Stimulated activated CD8-positive, alpha-beta memory T cell treated with anti-CD3 and anti-CD28 coated beads, Interleukin-7, amount 100 ng/mL, for 4 hours (primary cell): ENCODE measurements around the gene RREB1.

ENCODE experiments used
- DNase-seq, 2 donors: peaks; one replicate each; pipeline ENCODE4 v3.0.0-alpha.2; 2020; ENCODE audit warnings: low read depth in 2 of 2

RREB1 gene

GRCh38 chr6:7194657-7195056, 86.9 kb downstream of the RREB1 start:
- DNase-seq: no peak

GRCh38 chr6:7195339-7196018, 87.7 kb downstream of the RREB1 start:
- no peak for DNase-seq

- peak in 1 of 2 donors; percentile 4 for DNase-seq
These were observed 88.2 kb downstream of the RREB1 start for GRCh38 chr6:7196019-7196402.

GRCh38 chr6:7196685-7197283, 89.0 kb downstream of the RREB1 start:
- DNase-seq: no peak

- DNase-seq: no peak
These were observed 90.0 kb downstream of the RREB1 start for GRCh38 chr6:7197747-7198146.

- DNase-seq: no peak
These were observed 91.4 kb downstream of the RREB1 start for GRCh38 chr6:7198833-7199800.

GRCh38 chr6:7200598-7201443, 93.1 kb downstream of the RREB1 start:
- DNase-seq: no peak

- no peak for DNase-seq
These were observed 93.6 kb downstream of the RREB1 start for GRCh38 chr6:7201444-7201731.

- peak in 1 of 2 donors; percentile 13 for DNase-seq
These were observed 94.2 kb downstream of the RREB1 start for GRCh38 chr6:7201732-7202541.

GRCh38 chr6:7202950-7203349, 95.2 kb downstream of the RREB1 start:
- no peak for DNase-seq

GRCh38 chr6:7203939-7204338, 96.2 kb downstream of the RREB1 start:
- DNase-seq: no peak

GRCh38 chr6:7204726-7205125, 97.0 kb downstream of the RREB1 start:
- no peak for DNase-seq

GRCh38 chr6:7207720-7208119, 100.0 kb downstream of the RREB1 start:
- DNase-seq: no peak

- no peak for DNase-seq
These were observed 105.7 kb downstream of the RREB1 start for GRCh38 chr6:7213416-7213815.

GRCh38 chr6:7214468-7214867, 106.7 kb downstream of the RREB1 start:
- DNase-seq: no peak

- DNase-seq: no peak
These were observed 107.4 kb downstream of the RREB1 start for GRCh38 chr6:7215131-7215530.

GRCh38 chr6:7215798-7216231, 108.1 kb downstream of the RREB1 start:
- no peak for DNase-seq

GRCh38 chr6:7216941-7217621, 109.3 kb downstream of the RREB1 start:
- no peak for DNase-seq

GRCh38 chr6:7218406-7218988, 110.7 kb downstream of the RREB1 start:
- DNase-seq: no peak

- DNase-seq: no peak
These were observed 111.5 kb downstream of the RREB1 start for GRCh38 chr6:7219310-7219709.
